Mesenchymal stem cell (in vitro differentiated cells and primary cell): ENCODE data around the gene AKAP10.
"Not testable (repeated sequence)": the region's sequence is repeated elsewhere in the genome, so short reads cannot be mapped to it uniquely, and the experiment has no call there.

Experiments
- DNase-seq: peaks from one replicate; pipeline ENCODE4 v3.0.0-alpha.2; 2013
- H2AFZ ChIP-seq: one replicate; pipeline ENCODE4 v1.6.1; 2013; ENCODE audit warnings: low read depth, mild to moderate bottlenecking, control low read depth, inconsistent platforms, low read length, moderate library complexity
- H2AK5ac ChIP-seq: 2 replicates; pipeline ENCODE4 v1.6.1; 2013; ENCODE audit warnings: low read length, moderate library complexity, mild to moderate bottlenecking, inconsistent platforms; ENCODE audit not compliant: severe bottlenecking
- H2BK120ac ChIP-seq: one replicate; pipeline ENCODE4 v1.6.1; 2013; ENCODE audit warnings: low read depth, mild to moderate bottlenecking, inconsistent platforms, low read length, moderate library complexity
- H2BK12ac ChIP-seq, 2 experiments: one replicate each; pipeline ENCODE4 v1.6.1; 2013; ENCODE audit warnings: inconsistent platforms in 2 of 2, low read length in 2 of 2, mild to moderate bottlenecking in 2 of 2, moderate library complexity in 2 of 2, control low read depth in 1 of 2
- H2BK15ac ChIP-seq: one replicate; pipeline ENCODE4 v1.6.1; 2013; ENCODE audit warnings: mild to moderate bottlenecking, low read depth, inconsistent platforms; ENCODE audit not compliant: poor library complexity, severe bottlenecking
- H2BK5ac ChIP-seq: 2 replicates; pipeline ENCODE4 v1.6.1; 2013; ENCODE audit warnings: low read depth, mild to moderate bottlenecking, low read length, control low read depth, inconsistent platforms; ENCODE audit not compliant: poor library complexity, severe bottlenecking
- H3K14ac ChIP-seq, 2 experiments: one replicate each; pipeline ENCODE4 v1.6.1; 2013; ENCODE audit warnings: inconsistent platforms in 2 of 2, low read length in 2 of 2, control low read depth in 1 of 2, mild to moderate bottlenecking in 1 of 2, moderate library complexity in 1 of 2
- H3K18ac ChIP-seq, 2 experiments: one replicate each; pipeline ENCODE4 v1.6.1; 2013; ENCODE audit warnings: inconsistent platforms in 2 of 2, low read length in 2 of 2, control low read depth in 1 of 2, low read depth in 1 of 2, mild to moderate bottlenecking in 1 of 2
- H3K23ac ChIP-seq, 2 experiments: one replicate each; pipeline ENCODE4 v1.6.1; 2013; ENCODE audit warnings: inconsistent platforms in 2 of 2, low read length in 2 of 2, mild to moderate bottlenecking in 2 of 2, moderate library complexity in 2 of 2, control low read depth in 1 of 2
- H3K27ac ChIP-seq: 2 replicates; pipeline ENCODE4 v1.5.1; 2013; ENCODE audit warnings: mild to moderate bottlenecking, moderate library complexity, low read length, control low read depth, inconsistent platforms; ENCODE audit not compliant: poor library complexity, severe bottlenecking
- H3K27me3 ChIP-seq, 2 experiments: 2 replicates each; pipeline versions ENCODE4 v1.6.1 to v1.7.0; 2013; ENCODE audit warnings: low read length in 2 of 2, mild to moderate bottlenecking in 2 of 2, moderate library complexity in 2 of 2, control low read depth in 1 of 2, inconsistent platforms in 1 of 2; ENCODE audit not compliant: control insufficient read depth in 1 of 2, insufficient read depth in 1 of 2
- H3K36me3 ChIP-seq, 2 experiments: 2 replicates each; pipeline versions ENCODE4 v1.6.1 to v1.7.0; 2013; ENCODE audit warnings: low read length in 2 of 2, control low read depth in 1 of 2, inconsistent platforms in 1 of 2, low read depth in 1 of 2, mild to moderate bottlenecking in 1 of 2; ENCODE audit not compliant: insufficient read depth in 2 of 2, control insufficient read depth in 1 of 2
- H3K4ac ChIP-seq, 2 experiments: one replicate each; pipeline ENCODE4 v1.6.1; 2013; ENCODE audit warnings: inconsistent platforms in 2 of 2, low read length in 2 of 2, mild to moderate bottlenecking in 2 of 2, moderate library complexity in 2 of 2, control low read depth in 1 of 2, low read depth in 1 of 2
- H3K4me1 ChIP-seq: 2 replicates; pipeline ENCODE4 v1.6.1; 2013; ENCODE audit warnings: low read depth, low read length, control low read depth; ENCODE audit not compliant: control insufficient read depth, insufficient read depth
- H3K4me2 ChIP-seq: 2 replicates; pipeline ENCODE4 v1.6.1; 2013; ENCODE audit warnings: low read length, mild to moderate bottlenecking, inconsistent platforms; ENCODE audit not compliant: poor library complexity, severe bottlenecking
- H3K4me3 ChIP-seq, 2 experiments: 2 replicates each; pipeline versions ENCODE4 v1.5.1 to v1.7.0; 2013; ENCODE audit warnings: low read length in 2 of 2, mild to moderate bottlenecking in 2 of 2, control low read depth in 1 of 2, low read depth in 1 of 2; ENCODE audit not compliant: insufficient read depth in 1 of 2
- H3K79me1 ChIP-seq: replicated peaks from 2 replicates; pipeline ENCODE4 v1.6.1; 2013; ENCODE audit warnings: mild to moderate bottlenecking, control low read depth, low read length, inconsistent platforms; ENCODE audit not compliant: poor library complexity, severe bottlenecking
- H3K9ac ChIP-seq: 2 replicates; pipeline ENCODE4 v1.7.0; 2013; ENCODE audit warnings: mild to moderate bottlenecking, low read length, moderate library complexity
- H3K9me3 ChIP-seq: 2 replicates; pipeline ENCODE4 v1.7.0; 2013; ENCODE audit warnings: mild to moderate bottlenecking, low read length; ENCODE audit not compliant: control insufficient read depth
- H4K8ac ChIP-seq: one replicate; pipeline ENCODE4 v1.6.1; 2013; ENCODE audit warnings: inconsistent platforms, mild to moderate bottlenecking, low read length, moderate library complexity
- H4K91ac ChIP-seq: one replicate; pipeline ENCODE4 v1.6.1; 2013; ENCODE audit warnings: mild to moderate bottlenecking, low read length, inconsistent platforms
- WGBS: methylation state at CpG from one replicate; pipeline ENCODE4 v1.1.7; 2013; ENCODE audit warnings: mixed read lengths; 5-methylcytosine and 5-hydroxymethylcytosine counted together

AKAP10 gene

GRCh38 chr17:19897903-19898302 lies 79.7 kb downstream of the AKAP10 start:
- Histone ChIP-seq H2BK120ac (no peak overlapping the region), H3K14ac (no peak overlapping the region), H3K9ac (peak overlapping the region; percentile 54), H3K9me3 (no peaks in the 10 kb centered on the region), H2BK15ac (no peak overlapping the region), H4K91ac (no peak overlapping the region), H3K4me3 (no peak overlapping the region), H3K36me3 (peaks cover 16 to 24% of the 10 kb centered on the region in 2 experiments), H2AK5ac (no peak overlapping the region), H2BK12ac (no peak overlapping the region), H3K4ac (no peak overlapping the region), H4K8ac (no peak overlapping the region), H3K18ac (peak overlapping the region in 1 of 2 experiments; percentile 4), H3K27ac (no peak overlapping the region), H2BK5ac (no peak overlapping the region), H3K27me3 (no peaks in the 10 kb centered on the region), H2AFZ (no peak overlapping the region), H3K4me2 (no peak overlapping the region), H3K23ac (no peak overlapping the region), H3K4me1 (peaks cover 2% of the 10 kb centered on the region), H3K79me1 (peaks cover 3% of the 10 kb centered on the region)
- DNase-seq = peak; percentile 90
- 87% methylated on average over 2 of the region's 2 CpGs for WGBS

GRCh38 chr17:19897090-19897837 lies 80.4 kb downstream of the AKAP10 start:
- Histone ChIP-seq H3K23ac (no peak overlapping the region), H3K4me2 (no peak overlapping the region), H3K27me3 (no peaks in the 10 kb centered on the region), H2BK12ac (no peak overlapping the region), H3K36me3 (peaks cover 14 to 24% of the 10 kb centered on the region in 2 experiments), H3K4me1 (peaks cover 2% of the 10 kb centered on the region), H2BK15ac (no peak overlapping the region), H3K14ac (no peak overlapping the region), H3K4me3 (no peak overlapping the region), H3K9ac (peak overlapping the region; percentile 54), H3K18ac (peak overlapping the region in 1 of 2 experiments; percentile 4), H3K79me1 (peaks cover 3% of the 10 kb centered on the region), H4K8ac (no peak overlapping the region), H2AFZ (no peak overlapping the region), H3K9me3 (no peaks in the 10 kb centered on the region), H2AK5ac (no peak overlapping the region), H2BK5ac (no peak overlapping the region), H4K91ac (no peak overlapping the region), H2BK120ac (no peak overlapping the region), H3K4ac (no peak overlapping the region), H3K27ac (no peak overlapping the region)
- DNase-seq = peak; percentile 34
- WGBS = 98% methylated on average over 8 of the region's 8 CpGs

- Histone ChIP-seq H2AK5ac (no peak overlapping the region), H3K18ac (no peak overlapping the region), H3K36me3 (peaks cover 14 to 21% of the 10 kb centered on the region in 2 experiments), H3K4ac (no peak overlapping the region), H2AFZ (no peak overlapping the region), H3K4me3 (no peak overlapping the region), H2BK120ac (no peak overlapping the region), H4K91ac (no peak overlapping the region), H4K8ac (no peak overlapping the region), H3K4me2 (no peak overlapping the region), H3K9me3 (no peaks in the 10 kb centered on the region), H2BK12ac (no peak overlapping the region), H3K14ac (no peak overlapping the region), H3K9ac (no peak overlapping the region), H3K27me3 (no peaks in the 10 kb centered on the region), H2BK5ac (no peak overlapping the region), H3K27ac (no peak overlapping the region), H3K23ac (no peak overlapping the region), H2BK15ac (no peak overlapping the region), H3K79me1 (peaks cover 3% of the 10 kb centered on the region), H3K4me1 (peaks cover 2% of the 10 kb centered on the region)
- WGBS = 98% methylated on average over 1 of the region's 2 CpGs
- DNase-seq = no peak
These were observed 80.9 kb downstream of the AKAP10 start for GRCh38 chr17:19896679-19897078.

- not testable (repeated sequence) for H3K4me3 ChIP-seq, H3K79me1 ChIP-seq, H3K18ac ChIP-seq, H2AFZ ChIP-seq, H3K9ac ChIP-seq, H3K14ac ChIP-seq, H3K4me2 ChIP-seq, H2AK5ac ChIP-seq, H3K9me3 ChIP-seq, H3K27me3 ChIP-seq, H3K23ac ChIP-seq, H2BK12ac ChIP-seq, H3K36me3 ChIP-seq, H4K91ac ChIP-seq, H3K27ac ChIP-seq, H3K4me1 ChIP-seq, H4K8ac ChIP-seq, H2BK5ac ChIP-seq, H3K4ac ChIP-seq, H2BK120ac ChIP-seq, H2BK15ac ChIP-seq
- 75% methylated on average over 5 of the region's 5 CpGs for WGBS
- peak; percentile 64 for DNase-seq
These were observed 87.1 kb downstream of the AKAP10 start for GRCh38 chr17:19890554-19890953.
